Kidney epithelial cell (primary cell): ENCODE data around the gene CHRNA4. TPM values are rescaled to one million over a fixed set of nuclear protein-coding genes. Genes with fewer than 3 reads are reported as not detected.

Source experiments
- DNase-seq: peaks from one replicate; pipeline ENCODE4 v3.0.0-alpha.2; 2010; ENCODE audit warnings: low read depth
- H3K27me3 ChIP-seq: 2 replicates; pipeline ENCODE4 v1.6.0; 2011; ENCODE audit warnings: low read length; ENCODE audit not compliant: control insufficient read depth, insufficient read depth
- H3K36me3 ChIP-seq: 2 replicates; pipeline ENCODE4 v1.5.1; 2011; ENCODE audit warnings: low read length; ENCODE audit not compliant: control insufficient read depth, insufficient read depth
- H3K4me3 ChIP-seq: 2 replicates; pipeline ENCODE4 v1.5.1; 2011; ENCODE audit warnings: low read depth, mild to moderate bottlenecking, control low read depth, low read length
- total RNA-seq: library from RNA; depleted of rRNA; stranded (reverse); fragments of >200 nt; gene quantifications from 2 replicates; pipeline ENCODE4 v1.2.3, GENCODE V29; 2015
- TF ChIP-seq, protein P1 (sequence below): IDR thresholded peaks from 2 replicates; pipeline ENCODE4 v1.5.1; 2011; ENCODE audit warnings: mild to moderate bottlenecking, moderate library complexity, low read length, control low read depth, inconsistent platforms; ENCODE audit not compliant: insufficient read depth, poor library complexity, severe bottlenecking

Gene CHRNA4
- total RNA-seq, 1 donor from 2014 or later, result not detected

GRCh38 chr20:63372971-63373885 is 12.1 kb upstream of the CHRNA4 start:
- DNase-seq, result no peak
- Histone ChIP-seq H3K27me3 (peaks cover 44% of the 10 kb centered on the region), H3K36me3 (no peaks in the 10 kb centered on the region), H3K4me3 (no peak overlapping the region)
- TF ChIP-seq, protein P1, sequence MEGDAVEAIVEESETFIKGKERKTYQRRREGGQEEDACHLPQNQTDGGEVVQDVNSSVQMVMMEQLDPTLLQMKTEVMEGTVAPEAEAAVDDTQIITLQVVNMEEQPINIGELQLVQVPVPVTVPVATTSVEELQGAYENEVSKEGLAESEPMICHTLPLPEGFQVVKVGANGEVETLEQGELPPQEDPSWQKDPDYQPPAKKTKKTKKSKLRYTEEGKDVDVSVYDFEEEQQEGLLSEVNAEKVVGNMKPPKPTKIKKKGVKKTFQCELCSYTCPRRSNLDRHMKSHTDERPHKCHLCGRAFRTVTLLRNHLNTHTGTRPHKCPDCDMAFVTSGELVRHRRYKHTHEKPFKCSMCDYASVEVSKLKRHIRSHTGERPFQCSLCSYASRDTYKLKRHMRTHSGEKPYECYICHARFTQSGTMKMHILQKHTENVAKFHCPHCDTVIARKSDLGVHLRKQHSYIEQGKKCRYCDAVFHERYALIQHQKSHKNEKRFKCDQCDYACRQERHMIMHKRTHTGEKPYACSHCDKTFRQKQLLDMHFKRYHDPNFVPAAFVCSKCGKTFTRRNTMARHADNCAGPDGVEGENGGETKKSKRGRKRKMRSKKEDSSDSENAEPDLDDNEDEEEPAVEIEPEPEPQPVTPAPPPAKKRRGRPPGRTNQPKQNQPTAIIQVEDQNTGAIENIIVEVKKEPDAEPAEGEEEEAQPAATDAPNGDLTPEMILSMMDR, result no peak

- Histone ChIP-seq H3K27me3 (peaks cover 42% of the 10 kb centered on the region), H3K4me3 (no peak overlapping the region), H3K36me3 (no peaks in the 10 kb centered on the region)
- DNase-seq, result no peak
- TF ChIP-seq, protein P1, result no peak
Observed at GRCh38 chr20:63371291-63371865, 10.2 kb upstream of the CHRNA4 start.

DNA sequence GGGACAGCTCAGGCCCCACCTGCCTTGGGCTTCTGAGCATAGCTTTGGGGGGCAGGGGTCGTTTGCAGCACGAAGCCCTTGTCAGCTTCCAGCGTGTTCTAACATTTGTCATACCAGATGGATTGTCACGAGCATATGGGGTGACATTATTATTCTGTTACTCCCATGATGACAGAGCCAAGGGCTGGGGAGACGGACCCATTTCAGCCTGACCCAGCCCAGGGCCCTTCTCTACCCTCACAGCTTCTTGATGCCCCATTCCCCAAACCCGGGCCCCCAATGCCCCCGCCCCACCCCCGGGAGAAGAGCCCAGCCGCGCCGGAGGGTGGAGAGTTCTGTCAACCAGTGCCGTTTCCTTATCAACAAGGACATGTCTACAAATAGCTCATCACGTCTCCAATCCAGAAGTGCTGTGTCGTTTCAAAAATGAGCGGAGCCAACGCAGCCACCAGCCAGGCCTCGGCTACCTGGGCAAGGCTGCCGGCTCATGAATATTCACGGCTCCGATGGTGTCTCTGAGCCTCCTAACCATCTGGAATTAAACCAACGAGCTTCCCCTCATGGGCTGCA is 9.6 kb upstream of the CHRNA4 start:
- Histone ChIP-seq H3K36me3 (no peaks in the 10 kb centered on the region), H3K4me3 (no peak overlapping the region), H3K27me3 (peaks cover 40% of the 10 kb centered on the region)
- DNase-seq, result no peak
- TF ChIP-seq, protein P1, result no peak

DNA sequence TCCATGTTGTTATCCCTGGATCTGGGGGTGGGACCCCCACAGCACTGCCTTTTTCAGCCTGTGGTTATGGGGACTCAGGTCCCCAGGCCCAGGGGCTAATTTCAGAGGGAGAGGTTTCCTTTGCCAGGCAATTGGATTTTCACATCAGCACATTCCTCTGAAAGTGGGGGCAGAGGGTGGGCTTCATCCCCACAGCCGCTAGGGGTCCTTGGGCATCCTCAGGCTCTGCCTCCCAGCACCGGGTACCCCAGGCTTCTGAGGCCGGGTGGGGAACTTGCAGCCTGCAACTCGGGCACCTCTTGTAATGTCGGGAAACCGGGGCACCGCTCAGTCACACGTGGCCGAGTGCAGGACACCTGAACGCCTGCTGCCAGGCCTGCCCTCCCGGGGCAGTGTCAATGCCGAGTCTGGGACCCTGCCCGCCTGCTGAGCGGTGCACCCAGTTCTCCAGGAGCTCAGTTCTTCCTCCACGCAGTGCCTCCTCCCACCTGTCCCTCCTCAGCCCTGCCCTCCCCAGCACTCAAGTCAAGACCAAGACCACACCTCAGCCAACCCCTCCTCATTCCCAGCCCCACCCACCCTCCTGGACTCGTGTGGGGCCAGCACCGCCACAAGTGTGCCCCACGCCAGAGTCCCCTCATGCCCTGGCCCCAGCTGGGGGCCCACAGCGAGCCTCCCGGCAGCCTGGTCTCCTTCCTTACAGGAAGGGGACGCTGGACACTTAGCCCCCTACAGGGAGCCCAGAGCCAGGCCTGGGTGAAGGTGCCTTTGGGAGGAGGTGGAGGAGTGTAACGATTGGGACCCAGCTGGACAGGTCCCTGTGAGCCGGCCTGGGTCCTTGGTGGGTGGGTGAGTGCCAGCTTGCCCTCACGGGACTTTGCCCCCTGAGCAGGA is 8.8 kb upstream of the CHRNA4 start:
- TF ChIP-seq, protein P1, result no peak
- Histone ChIP-seq H3K4me3 (no peak overlapping the region), H3K27me3 (peaks cover 40% of the 10 kb centered on the region), H3K36me3 (no peaks in the 10 kb centered on the region)
- no peak for DNase-seq

- DNase-seq, result no peak
- TF ChIP-seq, protein P1, result no peak
- peaks cover 36% of the 10 kb centered on the region for H3K27me3 ChIP-seq
Observed at GRCh38 chr20:63369024-63369530, 7.9 kb upstream of the CHRNA4 start.

More at GRCh38 chr20:63369024-63369530, 7.9 kb upstream of the CHRNA4 start:
- no peaks in the 10 kb centered on the region for H3K36me3 ChIP-seq
- no peak overlapping the region for H3K4me3 ChIP-seq
